ENCODE data around the gene SCNN1B.

GRCh38 chr16:23356941-23357340, 54.8 kb downstream of the SCNN1B start:
- TF ChIP-seq, protein P1, sequence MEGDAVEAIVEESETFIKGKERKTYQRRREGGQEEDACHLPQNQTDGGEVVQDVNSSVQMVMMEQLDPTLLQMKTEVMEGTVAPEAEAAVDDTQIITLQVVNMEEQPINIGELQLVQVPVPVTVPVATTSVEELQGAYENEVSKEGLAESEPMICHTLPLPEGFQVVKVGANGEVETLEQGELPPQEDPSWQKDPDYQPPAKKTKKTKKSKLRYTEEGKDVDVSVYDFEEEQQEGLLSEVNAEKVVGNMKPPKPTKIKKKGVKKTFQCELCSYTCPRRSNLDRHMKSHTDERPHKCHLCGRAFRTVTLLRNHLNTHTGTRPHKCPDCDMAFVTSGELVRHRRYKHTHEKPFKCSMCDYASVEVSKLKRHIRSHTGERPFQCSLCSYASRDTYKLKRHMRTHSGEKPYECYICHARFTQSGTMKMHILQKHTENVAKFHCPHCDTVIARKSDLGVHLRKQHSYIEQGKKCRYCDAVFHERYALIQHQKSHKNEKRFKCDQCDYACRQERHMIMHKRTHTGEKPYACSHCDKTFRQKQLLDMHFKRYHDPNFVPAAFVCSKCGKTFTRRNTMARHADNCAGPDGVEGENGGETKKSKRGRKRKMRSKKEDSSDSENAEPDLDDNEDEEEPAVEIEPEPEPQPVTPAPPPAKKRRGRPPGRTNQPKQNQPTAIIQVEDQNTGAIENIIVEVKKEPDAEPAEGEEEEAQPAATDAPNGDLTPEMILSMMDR (IDR thresholded peaks at IDR 0.05): no peak
- no peak for TF ChIP-seq POLR2A (IDR thresholded peaks at IDR 0.05)
- TF ChIP-seq POLR2AphosphoS5 (IDR thresholded peaks at IDR 0.05): no peak
